ENCODE results near the gene PRICKLE1.

The PRICKLE1 gene

GRCh38 chr12:42589465-42590329 lies at the start of gene PRICKLE1:
Gene PRICKLE1, minus strand, starts transcription at chr12:42589746. Its CDS starts 117,230 bp downstream, at chr12:42472516.
- Histone ChIP-seq H3K27me3 (ENCODE audit: control insufficient read depth, insufficient read depth, low read length) (peaks cover 61% of the 10 kb centered on the region), H3K9ac (ENCODE audit: low read length) (peak within 1 kb of the TSS; percentile 70), H3K36me3 (ENCODE audit: control insufficient read depth, insufficient read depth, low read length) (no peaks in the 10 kb centered on the region)

GRCh38 chr12:42638697-42639096 lies 49.2 kb upstream of the PRICKLE1 start:
- no peak overlapping the region for H3K27ac ChIP-seq (ENCODE audit: low read depth, low read length)
- H3K27me3 ChIP-seq (ENCODE audit: control insufficient read depth, insufficient read depth, low read length) = no peaks in the 10 kb centered on the region
- no peaks in the 10 kb centered on the region for H3K9me3 ChIP-seq (ENCODE audit: control insufficient read depth, insufficient read depth, low read depth, low read length)
- H3K9ac ChIP-seq (ENCODE audit: low read length) = no peak overlapping the region
- H3K36me3 ChIP-seq (ENCODE audit: control insufficient read depth, insufficient read depth, low read length) = no peaks in the 10 kb centered on the region
- no peak overlapping the region for H3K4me3 ChIP-seq (ENCODE audit: low read depth, low read length)
- H3K4me1 ChIP-seq (ENCODE audit: control insufficient read depth, insufficient read depth, low read length) = peaks cover 3% of the 10 kb centered on the region; the same call in 1 of the 2 replicates

More at GRCh38 chr12:42589465-42590329, at the start of gene PRICKLE1:
- no peaks in the 10 kb centered on the region for H3K9me3 ChIP-seq (ENCODE audit: control insufficient read depth, insufficient read depth, low read depth, low read length)
- H3K4me3 ChIP-seq (ENCODE audit: low read depth, low read length) = peak within 1 kb of the TSS; percentile 71
- peaks cover 14% of the 10 kb centered on the region; the same call in 1 of the 2 replicates for H3K4me1 ChIP-seq (ENCODE audit: control insufficient read depth, insufficient read depth, low read length)
- no peak within 1 kb of the TSS for H3K27ac ChIP-seq (ENCODE audit: low read depth, low read length)

- Histone ChIP-seq H3K9me3 (ENCODE audit: control insufficient read depth, insufficient read depth, low read depth, low read length) (no peaks in the 10 kb centered on the region), H3K27ac (ENCODE audit: low read depth, low read length) (no peak overlapping the region), H3K4me1 (ENCODE audit: control insufficient read depth, insufficient read depth, low read length) (peaks cover 3% of the 10 kb centered on the region; the same call in 1 of the 2 replicates), H3K27me3 (ENCODE audit: control insufficient read depth, insufficient read depth, low read length) (no peaks in the 10 kb centered on the region), H3K9ac (ENCODE audit: low read length) (no peak overlapping the region), H3K36me3 (ENCODE audit: control insufficient read depth, insufficient read depth, low read length) (no peaks in the 10 kb centered on the region), H3K4me3 (ENCODE audit: low read depth, low read length) (no peak overlapping the region)
Observed at GRCh38 chr12:42638011-42638410, 48.5 kb upstream of the PRICKLE1 start.

- Histone ChIP-seq H3K36me3 (ENCODE audit: control insufficient read depth, insufficient read depth, low read length) (no peaks in the 10 kb centered on the region), H3K4me3 (ENCODE audit: low read depth, low read length) (no peak overlapping the region), H3K9ac (ENCODE audit: low read length) (no peak overlapping the region), H3K4me1 (ENCODE audit: control insufficient read depth, insufficient read depth, low read length) (peaks cover 3% of the 10 kb centered on the region; the same call in 1 of the 2 replicates), H3K27me3 (ENCODE audit: control insufficient read depth, insufficient read depth, low read length) (no peaks in the 10 kb centered on the region), H3K9me3 (ENCODE audit: control insufficient read depth, insufficient read depth, low read depth, low read length) (no peaks in the 10 kb centered on the region), H3K27ac (ENCODE audit: low read depth, low read length) (no peak overlapping the region)
Observed at GRCh38 chr12:42636993-42637392, 47.4 kb upstream of the PRICKLE1 start.

GRCh38 chr12:42633594-42633993 lies 44.0 kb upstream of the PRICKLE1 start:
- Histone ChIP-seq H3K36me3 (ENCODE audit: control insufficient read depth, insufficient read depth, low read length) (no peaks in the 10 kb centered on the region), H3K27ac (ENCODE audit: low read depth, low read length) (no peak overlapping the region), H3K9me3 (ENCODE audit: control insufficient read depth, insufficient read depth, low read depth, low read length) (no peaks in the 10 kb centered on the region), H3K4me1 (ENCODE audit: control insufficient read depth, insufficient read depth, low read length) (peaks cover 3% of the 10 kb centered on the region; the same call in 1 of the 2 replicates), H3K4me3 (ENCODE audit: low read depth, low read length) (no peak overlapping the region), H3K9ac (ENCODE audit: low read length) (no peak overlapping the region), H3K27me3 (ENCODE audit: control insufficient read depth, insufficient read depth, low read length) (no peaks in the 10 kb centered on the region)

GRCh38 chr12:42631513-42631912 lies 42.0 kb upstream of the PRICKLE1 start:
- Histone ChIP-seq H3K36me3 (ENCODE audit: control insufficient read depth, insufficient read depth, low read length) (no peaks in the 10 kb centered on the region), H3K9me3 (ENCODE audit: control insufficient read depth, insufficient read depth, low read depth, low read length) (no peaks in the 10 kb centered on the region), H3K4me3 (ENCODE audit: low read depth, low read length) (no peak overlapping the region), H3K27ac (ENCODE audit: low read depth, low read length) (no peak overlapping the region; the same call in 1 of the 2 replicates), H3K27me3 (ENCODE audit: control insufficient read depth, insufficient read depth, low read length) (no peaks in the 10 kb centered on the region), H3K4me1 (ENCODE audit: control insufficient read depth, insufficient read depth, low read length) (no peaks in the 10 kb centered on the region), H3K9ac (ENCODE audit: low read length) (no peak overlapping the region)

GRCh38 chr12:42630314-42630713 lies 40.8 kb upstream of the PRICKLE1 start:
- H3K27ac ChIP-seq (ENCODE audit: low read depth, low read length) = no peak overlapping the region
- H3K9me3 ChIP-seq (ENCODE audit: control insufficient read depth, insufficient read depth, low read depth, low read length) = peaks cover 3% of the 10 kb centered on the region; the same call in 1 of the 2 replicates
- H3K4me1 ChIP-seq (ENCODE audit: control insufficient read depth, insufficient read depth, low read length) = no peaks in the 10 kb centered on the region

GRCh38 chr12:42627151-42627550 lies 37.6 kb upstream of the PRICKLE1 start:
- Histone ChIP-seq H3K4me3 (ENCODE audit: low read depth, low read length) (no peak overlapping the region), H3K36me3 (ENCODE audit: control insufficient read depth, insufficient read depth, low read length) (no peaks in the 10 kb centered on the region), H3K4me1 (ENCODE audit: control insufficient read depth, insufficient read depth, low read length) (no peaks in the 10 kb centered on the region), H3K9me3 (ENCODE audit: control insufficient read depth, insufficient read depth, low read depth, low read length) (peaks cover 3% of the 10 kb centered on the region; the same call in 1 of the 2 replicates), H3K9ac (ENCODE audit: low read length) (no peak overlapping the region), H3K27ac (ENCODE audit: low read depth, low read length) (no peak overlapping the region), H3K27me3 (ENCODE audit: control insufficient read depth, insufficient read depth, low read length) (no peaks in the 10 kb centered on the region)

More at GRCh38 chr12:42630314-42630713, 40.8 kb upstream of the PRICKLE1 start:
- H3K4me3 ChIP-seq (ENCODE audit: low read depth, low read length) = no peak overlapping the region
- no peaks in the 10 kb centered on the region for H3K36me3 ChIP-seq (ENCODE audit: control insufficient read depth, insufficient read depth, low read length)
- no peaks in the 10 kb centered on the region for H3K27me3 ChIP-seq (ENCODE audit: control insufficient read depth, insufficient read depth, low read length)
- no peak overlapping the region for H3K9ac ChIP-seq (ENCODE audit: low read length)

GRCh38 chr12:42625611-42626010 lies 36.1 kb upstream of the PRICKLE1 start:
- H3K4me3 ChIP-seq (ENCODE audit: low read depth, low read length) = no peak overlapping the region
- no peak overlapping the region for H3K27ac ChIP-seq (ENCODE audit: low read depth, low read length)
- no peaks in the 10 kb centered on the region for H3K4me1 ChIP-seq (ENCODE audit: control insufficient read depth, insufficient read depth, low read length)
- no peaks in the 10 kb centered on the region for H3K36me3 ChIP-seq (ENCODE audit: control insufficient read depth, insufficient read depth, low read length)
- no peaks in the 10 kb centered on the region for H3K27me3 ChIP-seq (ENCODE audit: control insufficient read depth, insufficient read depth, low read length)
- H3K9ac ChIP-seq (ENCODE audit: low read length) = no peak overlapping the region
- H3K9me3 ChIP-seq (ENCODE audit: control insufficient read depth, insufficient read depth, low read depth, low read length) = peaks cover 3% of the 10 kb centered on the region; the same call in 1 of the 2 replicates

GRCh38 chr12:42617622-42618021 lies 28.1 kb upstream of the PRICKLE1 start:
- no peaks in the 10 kb centered on the region for H3K36me3 ChIP-seq (ENCODE audit: control insufficient read depth, insufficient read depth, low read length)

GRCh38 chr12:42615006-42615405 lies 25.5 kb upstream of the PRICKLE1 start:
- Histone ChIP-seq H3K4me3 (ENCODE audit: low read depth, low read length) (no peak overlapping the region), H3K9me3 (ENCODE audit: control insufficient read depth, insufficient read depth, low read depth, low read length) (peaks cover 16% of the 10 kb centered on the region; the same call in 1 of the 2 replicates), H3K4me1 (ENCODE audit: control insufficient read depth, insufficient read depth, low read length) (no peaks in the 10 kb centered on the region; the same call in 1 of the 2 replicates), H3K27ac (ENCODE audit: low read depth, low read length) (no peak overlapping the region), H3K36me3 (ENCODE audit: control insufficient read depth, insufficient read depth, low read length) (no peaks in the 10 kb centered on the region), H3K9ac (ENCODE audit: low read length) (no peak overlapping the region), H3K27me3 (ENCODE audit: control insufficient read depth, insufficient read depth, low read length) (no peaks in the 10 kb centered on the region)

More at GRCh38 chr12:42617622-42618021, 28.1 kb upstream of the PRICKLE1 start:
- H3K4me3 ChIP-seq (ENCODE audit: low read depth, low read length) = no peak overlapping the region
- peaks cover 16% of the 10 kb centered on the region; the same call in 1 of the 2 replicates for H3K9me3 ChIP-seq (ENCODE audit: control insufficient read depth, insufficient read depth, low read depth, low read length)
- H3K27me3 ChIP-seq (ENCODE audit: control insufficient read depth, insufficient read depth, low read length) = no peaks in the 10 kb centered on the region
- H3K9ac ChIP-seq (ENCODE audit: low read length) = no peak overlapping the region
- H3K27ac ChIP-seq (ENCODE audit: low read depth, low read length) = no peak overlapping the region
- H3K4me1 ChIP-seq (ENCODE audit: control insufficient read depth, insufficient read depth, low read length) = no peaks in the 10 kb centered on the region
